CD4-positive, alpha-beta T cell (primary cell): ENCODE results near the gene GNA15. TPM values are rescaled to one million over a fixed set of nuclear protein-coding genes. Genes with fewer than 3 reads are reported as not detected.
A peak's percentile ranks its signal among the peaks of the same experiment; 100 is the strongest.
"Not testable (repeated sequence)": the region's sequence is repeated elsewhere in the genome, so short reads cannot be mapped to it uniquely, and the experiment has no call there.

Experiments used
- ATAC-seq: fragments of 200-7000 bp; cut with Tn5 transposase; one replicate; pipeline ENCODE4 v1.10.0; 2022; ENCODE audit warnings: mild to moderate bottlenecking; ENCODE audit not compliant: poor library complexity
- CTCF ChIA-PET: fragments of 350-600 bp; sonication (Branson Sonifier 250); formaldehyde crosslinking; loops from one replicate; lab custom pipeline; 2021; ENCODE audit warnings: antibody characterized with exemption, inconsistent platforms; lab: Charles Lee
- POLR2A ChIA-PET: fragments of 350-600 bp; sonication (Branson Sonifier 250); formaldehyde crosslinking; loops from one replicate; lab custom pipeline; 2021; ENCODE audit warnings: antibody characterized with exemption, inconsistent platforms; lab: Charles Lee
- DNase-seq, 14 experiments: peaks; one replicate each; pipeline ENCODE4 v3.0.0-alpha.2; 2013 to 2020; ENCODE audit warnings: mixed read lengths in 2 of 14
- H3K27ac ChIP-seq, 2 donors: one replicate each; pipeline versions ENCODE4 v1.5.1 to v1.7.0; 2013; ENCODE audit warnings: low read length in 2 of 2, low read depth in 1 of 2, mild to moderate bottlenecking in 1 of 2
- H3K27me3 ChIP-seq, 2 experiments: 1 replicate in 1 of 2; 2 replicates in 1 of 2; pipeline versions ENCODE4 v1.6.1 to v1.7.0; 2013; ENCODE audit warnings: low read length in 2 of 2, control low read depth in 1 of 2, mild to moderate bottlenecking in 1 of 2, moderate library complexity in 1 of 2; ENCODE audit not compliant: insufficient read depth in 2 of 2, control insufficient read depth in 1 of 2
- H3K36me3 ChIP-seq: one replicate; pipeline ENCODE4 v1.6.1; 2013; ENCODE audit warnings: low read length, control low read depth; ENCODE audit not compliant: insufficient read depth
- H3K4me1 ChIP-seq: one replicate; pipeline ENCODE4 v1.6.1; 2013; ENCODE audit warnings: low read length, control low read depth; ENCODE audit not compliant: insufficient read depth
- H3K4me3 ChIP-seq: one replicate; pipeline ENCODE4 v1.5.1; 2013; ENCODE audit warnings: mild to moderate bottlenecking, low read length, moderate library complexity
- H3K9me3 ChIP-seq, 2 experiments: 1 replicate in 1 of 2; 2 replicates in 1 of 2; pipeline versions ENCODE4 v1.6.1 to v1.7.0; 2013; ENCODE audit warnings: low read length in 2 of 2, mild to moderate bottlenecking in 2 of 2, control low read depth in 1 of 2, moderate library complexity in 1 of 2; ENCODE audit not compliant: control insufficient read depth in 1 of 2, insufficient read depth in 1 of 2
- H3K27ac Mint-ChIP-seq: one replicate; pipeline ENCODE4 v1.8.0; 2020; ENCODE audit warnings: mixed read lengths
- H3K27me3 Mint-ChIP-seq: one replicate; pipeline ENCODE4 v1.8.0; 2021; ENCODE audit warnings: mixed read lengths
- H3K36me3 Mint-ChIP-seq: one replicate; pipeline ENCODE4 v1.8.0; 2021; ENCODE audit warnings: low read depth, mixed read lengths
- H3K4me1 Mint-ChIP-seq: one replicate; pipeline ENCODE4 v1.8.0; 2021; ENCODE audit warnings: low read depth, mixed read lengths
- H3K4me3 Mint-ChIP-seq: one replicate; pipeline ENCODE4 v1.8.0; 2020; ENCODE audit warnings: mild to moderate bottlenecking, mixed read lengths
- H3K9me3 Mint-ChIP-seq: one replicate; pipeline ENCODE4 v1.8.0; 2020; ENCODE audit warnings: mixed read lengths
- intact Hi-C, 2 experiments: fragments of 100-400 bp; cut with DNase I in 1 of 2; cut with micrococcal nuclease in 1 of 2; formaldehyde crosslinking; loops; one replicate each; pipeline versions ENCODE4 v1.15.1 to v1.9.0; 2023 to 2025; cut with DNase I, micrococcal nuclease
- total RNA-seq, 174 experiments: library from RNA in 2 of 174; stranded (reverse) in 2 of 174; gene quantifications; one replicate each; pipeline ENCODE4 v1.2.3 and lab custom pipeline; 2021 to 2026
- TF ChIP-seq, protein P1 (sequence below): fragments of 200-600 bp; IDR thresholded peaks from one replicate; pipeline ENCODE4 v1.8.0; 2022; ENCODE audit warnings: antibody characterized with exemption, mild to moderate bottlenecking

The GNA15 gene
- total RNA-seq, 2 experiments from 2014 or later = 12.1 to 14.9 TPM

DNA sequence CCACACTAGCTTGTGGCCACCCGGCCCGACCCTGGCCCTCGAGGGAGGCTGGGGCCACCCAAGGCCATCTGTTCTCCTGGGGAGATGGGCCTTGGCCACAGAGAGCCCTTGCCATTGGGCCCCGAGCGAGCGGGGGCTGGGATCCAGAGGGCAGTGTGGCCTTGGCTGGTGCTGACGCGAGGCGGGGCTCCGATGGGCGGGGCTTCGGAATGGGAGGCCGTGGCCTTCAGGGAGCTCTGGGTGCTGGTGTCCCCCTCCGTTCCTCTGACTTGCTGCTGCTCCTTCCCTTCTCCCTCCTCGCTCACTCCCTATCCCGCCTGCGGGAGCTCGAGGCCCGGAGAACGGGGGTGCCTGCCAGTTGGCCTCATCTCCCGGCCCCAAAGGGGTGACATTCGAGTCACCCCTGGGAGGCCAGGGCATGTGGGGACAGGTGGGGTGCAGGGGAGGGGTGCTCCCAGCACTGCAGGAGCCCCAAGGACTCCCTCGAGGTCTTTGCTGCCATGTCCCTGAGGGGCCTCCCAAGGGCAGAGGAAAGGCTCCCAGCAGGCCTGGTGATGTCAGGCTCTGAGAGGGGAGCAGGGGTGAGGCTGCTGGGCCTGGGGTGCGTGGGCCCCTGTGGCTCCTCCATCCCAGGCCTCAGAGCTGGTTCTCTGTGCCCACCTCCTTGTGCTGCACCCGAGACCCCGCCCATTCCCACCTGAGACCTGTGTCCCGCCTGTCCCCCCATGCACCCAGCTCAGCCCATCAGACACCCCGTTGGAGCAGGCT lies 54.1 kb downstream of the GNA15 start:
- intact Hi-C loops = loop anchor here in 1 of 2 experiments (5.0 to 10.0 kb wide), 2 partner anchors 238 to 245 kb away; no protein-coding TSS in a partner anchor
- no peaks in the 10 kb centered on the region for H3K27me3 ChIP-seq
- H3K27ac ChIP-seq = no peak overlapping the region
- Mint-ChIP-seq H3K27me3 (no peaks in the 10 kb centered on the region), H3K9me3 (no peaks in the 10 kb centered on the region), H3K4me1 (peaks cover 33% of the 10 kb centered on the region), H3K36me3 (peaks cover 33% of the 10 kb centered on the region), H3K27ac (no peak overlapping the region), H3K4me3 (no peak overlapping the region)
- DNase-seq (no peak), ATAC-seq (no peak)
- TF ChIP-seq, protein P1, sequence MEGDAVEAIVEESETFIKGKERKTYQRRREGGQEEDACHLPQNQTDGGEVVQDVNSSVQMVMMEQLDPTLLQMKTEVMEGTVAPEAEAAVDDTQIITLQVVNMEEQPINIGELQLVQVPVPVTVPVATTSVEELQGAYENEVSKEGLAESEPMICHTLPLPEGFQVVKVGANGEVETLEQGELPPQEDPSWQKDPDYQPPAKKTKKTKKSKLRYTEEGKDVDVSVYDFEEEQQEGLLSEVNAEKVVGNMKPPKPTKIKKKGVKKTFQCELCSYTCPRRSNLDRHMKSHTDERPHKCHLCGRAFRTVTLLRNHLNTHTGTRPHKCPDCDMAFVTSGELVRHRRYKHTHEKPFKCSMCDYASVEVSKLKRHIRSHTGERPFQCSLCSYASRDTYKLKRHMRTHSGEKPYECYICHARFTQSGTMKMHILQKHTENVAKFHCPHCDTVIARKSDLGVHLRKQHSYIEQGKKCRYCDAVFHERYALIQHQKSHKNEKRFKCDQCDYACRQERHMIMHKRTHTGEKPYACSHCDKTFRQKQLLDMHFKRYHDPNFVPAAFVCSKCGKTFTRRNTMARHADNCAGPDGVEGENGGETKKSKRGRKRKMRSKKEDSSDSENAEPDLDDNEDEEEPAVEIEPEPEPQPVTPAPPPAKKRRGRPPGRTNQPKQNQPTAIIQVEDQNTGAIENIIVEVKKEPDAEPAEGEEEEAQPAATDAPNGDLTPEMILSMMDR = no peak
- H3K4me3 ChIP-seq = no peak overlapping the region
- ChIA-PET CTCF (no interaction called here), POLR2A (interaction anchor here (0.7 to 1.5 kb wide), 3 partner anchors 8 to 13 kb away, joined by 3 to 6 read pairs (median 5); no protein-coding TSS in a partner anchor)
- H3K9me3 ChIP-seq = peaks cover 0 to 6% of the 10 kb centered on the region in 2 experiments
- H3K4me1 ChIP-seq = peaks cover 59% of the 10 kb centered on the region
- H3K36me3 ChIP-seq = peaks cover 23% of the 10 kb centered on the region

DNA sequence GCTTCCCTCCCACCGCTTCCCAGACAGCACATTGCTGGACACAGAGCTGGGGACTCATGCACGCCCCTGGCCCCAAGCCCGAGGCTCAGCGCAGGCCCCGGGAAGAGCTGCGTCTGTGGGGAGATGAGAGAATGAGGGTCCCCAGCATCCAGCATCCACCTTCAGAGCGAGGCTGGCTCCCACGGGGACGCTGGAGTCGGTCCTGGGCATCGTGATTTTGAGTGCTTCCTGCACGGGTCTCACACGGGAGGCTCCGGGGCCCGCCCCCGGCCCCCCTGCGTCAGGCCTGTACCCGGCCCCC lies 54.6 kb downstream of the GNA15 start:
- Histone ChIP-seq H3K27me3 (no peaks in the 10 kb centered on the region), H3K9me3 (peaks cover 0 to 6% of the 10 kb centered on the region in 2 experiments), H3K4me1 (peaks cover 54% of the 10 kb centered on the region), H3K4me3 (no peak overlapping the region), H3K36me3 (peaks cover 23% of the 10 kb centered on the region), H3K27ac (no peak overlapping the region)
- ATAC-seq = no peak
- intact Hi-C loops = no loop called here
- peaks cover 29% of the 10 kb centered on the region for H3K36me3 Mint-ChIP-seq
- H3K27ac Mint-ChIP-seq = no peak overlapping the region
- no peaks in the 10 kb centered on the region for H3K9me3 Mint-ChIP-seq
- ChIA-PET CTCF (no interaction called here), POLR2A (interaction anchor here (0.7 kb wide), 1 partner anchor 9 kb away, joined by 3 read pairs; no protein-coding TSS in a partner anchor)
- no peaks in the 10 kb centered on the region for H3K27me3 Mint-ChIP-seq
- peak in 1 of 14 experiments; percentile 31 for DNase-seq
- no peak overlapping the region for H3K4me3 Mint-ChIP-seq
- TF ChIP-seq, protein P1 = no peak
- peaks cover 28% of the 10 kb centered on the region for H3K4me1 Mint-ChIP-seq

DNA sequence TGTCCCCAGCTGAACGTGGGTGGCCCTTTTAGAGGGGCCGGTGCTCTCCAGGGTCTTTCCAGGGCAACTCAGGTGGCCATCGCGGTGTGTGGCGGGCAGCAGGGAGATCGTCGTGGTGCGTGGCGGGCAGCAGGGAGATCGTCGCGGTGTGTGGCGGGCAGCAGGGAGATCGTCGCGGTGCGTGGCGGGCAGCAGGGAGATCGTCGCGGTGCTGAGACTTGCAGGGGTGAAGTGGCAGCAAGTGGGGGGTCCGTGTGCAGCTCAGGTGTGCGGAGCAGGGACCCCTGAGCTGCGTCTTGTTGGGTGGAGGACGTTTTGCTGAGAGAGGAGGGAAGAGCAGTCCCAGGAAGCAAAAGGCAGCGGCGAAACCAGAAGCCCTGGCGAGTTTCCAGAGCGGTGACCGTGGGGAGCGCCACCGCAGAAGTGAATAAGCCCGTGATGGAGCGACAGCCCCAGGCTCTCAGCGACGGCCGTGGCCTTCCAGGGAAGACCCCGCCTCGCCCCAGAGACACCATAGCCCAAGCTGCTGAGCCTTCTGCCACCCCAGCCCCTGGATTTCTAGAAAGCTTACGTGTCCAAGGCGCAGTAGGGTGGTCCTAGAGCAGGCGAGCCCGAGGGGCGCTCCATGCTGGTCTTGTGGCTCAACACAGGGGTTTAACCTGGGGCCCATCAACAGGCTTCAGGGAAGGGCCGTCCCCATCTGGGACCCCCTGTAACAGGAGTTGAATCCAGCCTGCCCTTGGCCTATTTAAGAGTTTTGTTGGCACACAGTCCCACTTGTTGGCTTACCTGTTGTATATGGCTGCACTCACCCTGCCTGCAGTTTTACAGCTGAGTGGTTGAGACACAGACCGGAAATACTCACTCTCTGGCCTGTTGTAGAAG lies 55.3 kb downstream of the GNA15 start:
- intact Hi-C loops = no loop called here
- DNase-seq = peak in 1 of 14 experiments; percentile 18
- Histone ChIP-seq H3K27ac (no peak overlapping the region), H3K9me3 (peaks cover 0 to 6% of the 10 kb centered on the region in 2 experiments), H3K4me3 (no peak overlapping the region), H3K4me1 (peaks cover 50% of the 10 kb centered on the region), H3K27me3 (no peaks in the 10 kb centered on the region), H3K36me3 (peaks cover 27% of the 10 kb centered on the region)
- Mint-ChIP-seq H3K36me3 (peaks cover 27% of the 10 kb centered on the region), H3K4me1 (peaks cover 26% of the 10 kb centered on the region), H3K27ac (no peak overlapping the region), H3K9me3 (no peaks in the 10 kb centered on the region), H3K27me3 (no peaks in the 10 kb centered on the region), H3K4me3 (no peak overlapping the region)
- TF ChIP-seq, protein P1 = no peak
- ATAC-seq = no peak
- ChIA-PET POLR2A (no interaction called here), CTCF (no interaction called here)

DNA sequence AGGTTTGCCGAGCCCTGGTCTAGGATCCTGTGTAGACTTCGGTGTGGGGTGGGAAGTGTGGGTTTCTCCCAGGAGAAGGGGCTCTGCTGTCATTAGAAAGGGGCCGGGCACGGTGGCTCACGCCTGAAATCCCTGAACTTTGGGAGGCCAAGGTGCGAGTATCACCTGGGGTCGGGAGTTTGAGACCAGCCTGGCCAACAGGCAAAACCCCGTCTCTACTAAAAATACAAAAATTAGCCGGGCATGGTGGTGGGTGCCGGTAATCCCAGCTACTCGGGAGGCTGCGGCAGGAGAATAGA lies 55.9 kb downstream of the GNA15 start:
- intact Hi-C loops, CTCF ChIA-PET: not testable (repeated sequence)

More for the DNA sequence above, 55.9 kb downstream of the GNA15 start:
- H3K4me1 Mint-ChIP-seq = peaks cover 23% of the 10 kb centered on the region
- H3K27ac Mint-ChIP-seq, H3K27me3 ChIP-seq, H3K4me3 Mint-ChIP-seq, H3K4me3 ChIP-seq, H3K27me3 Mint-ChIP-seq, DNase-seq, ATAC-seq, POLR2A ChIA-PET, H3K27ac ChIP-seq, H3K9me3 ChIP-seq, H3K9me3 Mint-ChIP-seq: not testable (repeated sequence)
- peaks cover 24% of the 10 kb centered on the region for H3K36me3 Mint-ChIP-seq
- Histone ChIP-seq H3K4me1 (peaks cover 44% of the 10 kb centered on the region), H3K36me3 (peaks cover 33% of the 10 kb centered on the region)
